ENCODE data around the gene ATP2B1. TPM values are rescaled to one million over a fixed set of nuclear protein-coding genes. Genes with fewer than 3 reads are reported as not detected.

Gene ATP2B1
- total RNA-seq, 1 experiment from 2014 or later = 48.5 TPM

DNA sequence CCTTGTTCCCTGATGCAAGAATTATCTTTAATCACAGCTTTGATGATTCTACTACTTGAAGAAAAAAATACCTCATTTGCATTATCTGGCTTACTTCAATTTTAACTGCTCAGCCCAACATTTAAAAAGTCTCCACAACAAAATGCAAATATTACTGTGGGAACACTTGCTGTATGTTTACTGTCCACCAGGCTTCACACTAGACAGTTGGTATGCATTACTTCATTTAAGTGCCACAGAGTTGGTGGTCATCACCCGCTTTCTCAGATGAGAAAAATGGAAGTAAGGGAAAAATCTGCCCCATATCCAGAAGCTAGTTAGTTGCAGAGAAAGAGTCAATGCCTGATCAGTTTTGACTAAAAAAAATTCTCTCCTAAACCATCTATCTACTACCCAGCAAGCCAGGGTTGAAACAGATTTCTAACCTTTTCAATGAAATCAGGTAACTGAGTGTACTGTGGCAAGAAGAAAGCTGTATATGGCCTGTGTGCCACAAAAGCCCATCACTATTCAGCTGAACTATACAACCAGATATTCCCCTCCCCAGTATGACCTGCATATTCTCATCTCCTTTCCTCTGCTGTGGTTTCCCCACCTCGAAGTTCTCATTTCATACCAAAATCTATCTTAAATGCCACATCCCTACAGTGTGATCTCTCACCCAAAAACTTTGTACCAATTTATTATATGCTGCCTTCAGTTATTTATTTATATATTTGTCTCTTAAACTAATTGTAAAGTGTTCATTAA lies 90.3 kb downstream of the ATP2B1 start:
- 0 out of 2 replicates have a peak, but pooled peaks cover 3% of the 10 kb centered on the region for H4K20me1 ChIP-seq (ENCODE audit: low read length)
- TF ChIP-seq, protein P1, sequence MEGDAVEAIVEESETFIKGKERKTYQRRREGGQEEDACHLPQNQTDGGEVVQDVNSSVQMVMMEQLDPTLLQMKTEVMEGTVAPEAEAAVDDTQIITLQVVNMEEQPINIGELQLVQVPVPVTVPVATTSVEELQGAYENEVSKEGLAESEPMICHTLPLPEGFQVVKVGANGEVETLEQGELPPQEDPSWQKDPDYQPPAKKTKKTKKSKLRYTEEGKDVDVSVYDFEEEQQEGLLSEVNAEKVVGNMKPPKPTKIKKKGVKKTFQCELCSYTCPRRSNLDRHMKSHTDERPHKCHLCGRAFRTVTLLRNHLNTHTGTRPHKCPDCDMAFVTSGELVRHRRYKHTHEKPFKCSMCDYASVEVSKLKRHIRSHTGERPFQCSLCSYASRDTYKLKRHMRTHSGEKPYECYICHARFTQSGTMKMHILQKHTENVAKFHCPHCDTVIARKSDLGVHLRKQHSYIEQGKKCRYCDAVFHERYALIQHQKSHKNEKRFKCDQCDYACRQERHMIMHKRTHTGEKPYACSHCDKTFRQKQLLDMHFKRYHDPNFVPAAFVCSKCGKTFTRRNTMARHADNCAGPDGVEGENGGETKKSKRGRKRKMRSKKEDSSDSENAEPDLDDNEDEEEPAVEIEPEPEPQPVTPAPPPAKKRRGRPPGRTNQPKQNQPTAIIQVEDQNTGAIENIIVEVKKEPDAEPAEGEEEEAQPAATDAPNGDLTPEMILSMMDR (conservative IDR thresholded peaks at IDR 0.05; ENCODE audit: low read depth, low read length) = no peak; the same call in 1 of the 2 replicates
- intact Hi-C loops (cut with micrococcal nuclease) = no loop called here
- no peaks in the 10 kb centered on the region for H3K9me3 ChIP-seq (ENCODE audit: low read length)
- no peak overlapping the region for H3K27ac ChIP-seq (ENCODE audit: low read length)
- ChIA-PET POLR2A (ENCODE audit: unreplicated experiment) (no interaction called here), CTCF (no interaction called here)
- H3K27me3 ChIP-seq (ENCODE audit: low read length) = no peaks in the 10 kb centered on the region
- no peaks in the 10 kb centered on the region for H3F3A ChIP-seq (ENCODE audit: low read length, unreplicated experiment)
- peaks cover 34% of the 10 kb centered on the region for H3K36me3 ChIP-seq (ENCODE audit: low read depth, low read length)
- no peak overlapping the region for H3K4me2 ChIP-seq (ENCODE audit: low read length)
- H3K9me2 ChIP-seq (replicated peaks; ENCODE audit: low read length) = no peaks in the 10 kb centered on the region
- H2AFZ ChIP-seq (ENCODE audit: low read length) = no peak overlapping the region
- ATAC-seq (no peak), DNase-seq (no peak)
- no TSS peak for BruUV-seq (replicated peaks)
- no peak overlapping the region for H3K9ac ChIP-seq (ENCODE audit: low read length)
- H3K4me1 ChIP-seq (ENCODE audit: insufficient read depth, low read length) = 0 out of 2 replicates have a peak, but pooled peaks cover 6% of the 10 kb centered on the region
- peaks cover 7% of the 10 kb centered on the region; the same call in 1 of the 2 replicates for H3K79me2 ChIP-seq (ENCODE audit: low read length)
- H3K4me3 ChIP-seq (ENCODE audit: low read length) = no peak overlapping the region

DNA sequence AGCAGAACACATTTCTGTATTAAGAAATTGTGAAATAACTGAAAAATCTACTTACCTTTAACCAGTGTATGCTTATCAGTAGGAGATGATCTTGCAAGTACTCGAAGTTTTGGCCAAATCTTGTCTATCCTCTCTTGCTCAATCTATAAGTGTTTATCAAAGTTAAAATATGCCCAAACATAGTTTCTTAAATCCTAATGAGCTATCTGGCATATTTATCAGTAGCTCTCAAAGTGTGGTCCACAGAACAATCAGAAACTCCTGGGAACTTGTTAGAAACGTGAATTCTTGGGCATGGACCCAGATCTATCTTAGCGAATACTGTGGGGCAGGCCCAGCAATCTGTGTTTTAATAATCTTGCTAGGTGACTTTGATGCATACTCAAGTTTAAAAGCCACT lies 98.3 kb downstream of the ATP2B1 start:
- Histone ChIP-seq H3K9ac (ENCODE audit: low read length) (no peak overlapping the region), H3K4me2 (ENCODE audit: low read length) (no peak overlapping the region), H3K4me3 (ENCODE audit: low read length) (no peak overlapping the region), H3K27me3 (ENCODE audit: low read length) (no peaks in the 10 kb centered on the region), H3K9me2 (replicated peaks; ENCODE audit: low read length) (no peaks in the 10 kb centered on the region), H3K4me1 (ENCODE audit: insufficient read depth, low read length) (no peaks in the 10 kb centered on the region), H2AFZ (ENCODE audit: low read length) (no peak overlapping the region), H3K9me3 (ENCODE audit: low read length) (no peaks in the 10 kb centered on the region), H3K79me2 (ENCODE audit: low read length) (no peaks in the 10 kb centered on the region), H3F3A (ENCODE audit: low read length, unreplicated experiment) (no peaks in the 10 kb centered on the region), H4K20me1 (ENCODE audit: low read length) (no peaks in the 10 kb centered on the region), H3K36me3 (ENCODE audit: low read depth, low read length) (peaks cover 51% of the 10 kb centered on the region), H3K27ac (ENCODE audit: low read length) (no peak overlapping the region)
- TF ChIP-seq EZH2phosphoT487 (IDR thresholded peaks at IDR 0.05; ENCODE audit: borderline replicate concordance, low read length) (no peak), EZH2 (IDR thresholded peaks at IDR 0.05; ENCODE audit: low read length, unreplicated experiment) (no peak)
- TF ChIP-seq, protein P1 (conservative IDR thresholded peaks at IDR 0.05; ENCODE audit: low read depth, low read length) = no peak
- CTCF ChIA-PET = no interaction called here
- BruUV-seq (replicated peaks) = no TSS peak
- intact Hi-C loops (cut with micrococcal nuclease) = no loop called here
- DNase-seq = no peak
- ATAC-seq = no peak
- POLR2A ChIA-PET (ENCODE audit: unreplicated experiment) = no interaction called here

DNA sequence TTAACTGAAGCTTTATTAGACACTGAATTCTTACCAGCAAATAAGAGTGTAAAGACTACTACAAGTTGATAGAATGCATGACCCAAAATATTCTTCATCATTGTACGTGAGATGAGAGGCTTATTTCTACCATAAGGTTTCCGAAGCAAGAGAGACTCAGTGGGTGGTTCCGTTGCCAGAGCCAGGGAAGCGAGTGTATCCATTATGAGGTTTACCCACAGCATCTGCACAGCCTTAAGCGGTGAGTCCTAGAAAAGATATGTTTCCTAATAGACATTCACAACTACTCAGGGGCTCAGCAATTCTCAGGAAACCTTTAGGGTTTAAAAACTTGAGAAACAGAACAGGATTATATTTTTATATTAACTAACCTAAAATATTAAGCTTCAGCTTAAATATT lies 105.0 kb downstream of the ATP2B1 start:
- CTCF ChIA-PET = no interaction called here
- TF ChIP-seq EZH2phosphoT487 (IDR thresholded peaks at IDR 0.05; ENCODE audit: borderline replicate concordance, low read length) (no peak), EZH2 (IDR thresholded peaks at IDR 0.05; ENCODE audit: low read length, unreplicated experiment) (no peak)
- TF ChIP-seq, protein P1 (conservative IDR thresholded peaks at IDR 0.05; ENCODE audit: low read depth, low read length) = no peak

More for the DNA sequence above, 105.0 kb downstream of the ATP2B1 start:
- no TSS peak for BruUV-seq (replicated peaks)
- H3K27ac ChIP-seq (ENCODE audit: low read length) = no peak overlapping the region
- H3K4me3 ChIP-seq (ENCODE audit: low read length) = no peak overlapping the region
- H3K9me2 ChIP-seq (replicated peaks; ENCODE audit: low read length) = no peaks in the 10 kb centered on the region
- ATAC-seq (no peak), DNase-seq (no peak)
- POLR2A ChIA-PET (ENCODE audit: unreplicated experiment) = no interaction called here
- no peaks in the 10 kb centered on the region for H3K4me1 ChIP-seq (ENCODE audit: insufficient read depth, low read length)
- no peak overlapping the region for H2AFZ ChIP-seq (ENCODE audit: low read length)
- no peaks in the 10 kb centered on the region for H3K79me2 ChIP-seq (ENCODE audit: low read length)
- H3K9me3 ChIP-seq (ENCODE audit: low read length) = no peaks in the 10 kb centered on the region
- peaks cover 58% of the 10 kb centered on the region for H3K36me3 ChIP-seq (ENCODE audit: low read depth, low read length)
- H3F3A ChIP-seq (ENCODE audit: low read length, unreplicated experiment) = no peaks in the 10 kb centered on the region
- H3K27me3 ChIP-seq (ENCODE audit: low read length) = no peaks in the 10 kb centered on the region
- intact Hi-C loops (cut with micrococcal nuclease) = no loop called here
- no peak overlapping the region for H3K9ac ChIP-seq (ENCODE audit: low read length)
- no peak overlapping the region for H3K4me2 ChIP-seq (ENCODE audit: low read length)
- no peaks in the 10 kb centered on the region; the same call in 1 of the 2 replicates for H4K20me1 ChIP-seq (ENCODE audit: low read length)
